HG02610 (cell line): ENCODE data around the gene UTS2B.
A peak's percentile ranks its signal among the peaks of the same experiment; 100 is the strongest.
"Not testable (repeated sequence)": the region's sequence is repeated elsewhere in the genome, so short reads cannot be mapped to it uniquely, and the experiment has no call there.

ENCODE experiments used
- ATAC-seq: cut with Tn5 transposase; IDR thresholded peaks from one replicate; pipeline ENCODE4 v1.9.1; 2021; ENCODE audit warnings: mild to moderate bottlenecking, moderate library complexity; ENCODE audit not compliant: unreplicated experiment

The UTS2B gene

GRCh38 chr3:191282251-191283185, 47.8 kb downstream of the UTS2B start:
- no peak for ATAC-seq

GRCh38 chr3:191280882-191281281, 49.4 kb downstream of the UTS2B start:
- ATAC-seq: no peak

GRCh38 chr3:191280111-191280510, 50.2 kb downstream of the UTS2B start:
- no peak for ATAC-seq

- ATAC-seq: no peak
These were observed 54.6 kb downstream of the UTS2B start for GRCh38 chr3:191275751-191276150.

- not testable (repeated sequence) for ATAC-seq
These were observed 55.1 kb downstream of the UTS2B start for GRCh38 chr3:191275244-191275643.

GRCh38 chr3:191269289-191270085, 60.8 kb downstream of the UTS2B start:
- ATAC-seq: peak; percentile 88

- ATAC-seq: no peak
These were observed 61.6 kb downstream of the UTS2B start for GRCh38 chr3:191268737-191269136.

- no peak for ATAC-seq
These were observed 66.5 kb downstream of the UTS2B start for GRCh38 chr3:191263850-191264249.

- ATAC-seq: peak; percentile 91
These were observed 67.0 kb downstream of the UTS2B start for GRCh38 chr3:191263365-191263764.

- peak; percentile 37 for ATAC-seq
These were observed 67.7 kb downstream of the UTS2B start for GRCh38 chr3:191262650-191263049.

GRCh38 chr3:191261304-191261638, 69.1 kb downstream of the UTS2B start:
- no peak for ATAC-seq

- no peak for ATAC-seq
These were observed 69.7 kb downstream of the UTS2B start for GRCh38 chr3:191260431-191261303.

- ATAC-seq: no peak
These were observed 70.8 kb downstream of the UTS2B start for GRCh38 chr3:191259486-191259885.

- no peak for ATAC-seq
These were observed 73.0 kb downstream of the UTS2B start for GRCh38 chr3:191257286-191257685.

GRCh38 chr3:191256405-191256804, 73.9 kb downstream of the UTS2B start:
- no peak for ATAC-seq

GRCh38 chr3:191255156-191255555, 75.2 kb downstream of the UTS2B start:
- ATAC-seq: no peak

GRCh38 chr3:191254098-191254873, 76.0 kb downstream of the UTS2B start:
- ATAC-seq: no peak

GRCh38 chr3:191253089-191253799, 77.1 kb downstream of the UTS2B start:
- peak; percentile 43 for ATAC-seq

GRCh38 chr3:191246630-191247029, 83.7 kb downstream of the UTS2B start:
- no peak for ATAC-seq

GRCh38 chr3:191246034-191246433, 84.3 kb downstream of the UTS2B start:
- ATAC-seq: peak; percentile 55
